IPS-18c (cell line): ENCODE results near the gene SIGLEC7.

Experiments
- H3K4me3 ChIP-seq: 2 replicates; pipeline ENCODE4 v1.7.0; 2013; ENCODE audit warnings: low read depth, mild to moderate bottlenecking, low read length, moderate library complexity; ENCODE audit not compliant: insufficient read depth
- H3K9me3 ChIP-seq: one replicate; pipeline ENCODE4 v1.6.1; 2013; ENCODE audit warnings: mild to moderate bottlenecking, low read length, moderate library complexity; ENCODE audit not compliant: control insufficient read depth, insufficient read depth

SIGLEC7 gene

GRCh38 chr19:51110666-51110971, 31.5 kb upstream of the SIGLEC7 start:
- no peak overlapping the region for H3K4me3 ChIP-seq
- no peaks in the 10 kb centered on the region for H3K9me3 ChIP-seq

GRCh38 chr19:51111606-51112005, 30.5 kb upstream of the SIGLEC7 start:
- no peak overlapping the region for H3K4me3 ChIP-seq
- no peaks in the 10 kb centered on the region for H3K9me3 ChIP-seq

GRCh38 chr19:51114087-51114729, 27.9 kb upstream of the SIGLEC7 start:
- no peaks in the 10 kb centered on the region for H3K9me3 ChIP-seq
- no peak overlapping the region for H3K4me3 ChIP-seq

GRCh38 chr19:51116736-51117286, 25.3 kb upstream of the SIGLEC7 start:
- H3K4me3 ChIP-seq = no peak overlapping the region
- H3K9me3 ChIP-seq = no peaks in the 10 kb centered on the region

- Histone ChIP-seq H3K4me3 (no peak overlapping the region), H3K9me3 (no peaks in the 10 kb centered on the region)
Measured at GRCh38 chr19:51119101-51119500, 23.0 kb upstream of the SIGLEC7 start.

- H3K9me3 ChIP-seq = no peaks in the 10 kb centered on the region
- H3K4me3 ChIP-seq = no peak overlapping the region
Measured at GRCh38 chr19:51119611-51120010, 22.5 kb upstream of the SIGLEC7 start.

- Histone ChIP-seq H3K4me3 (no peak overlapping the region), H3K9me3 (no peaks in the 10 kb centered on the region)
Measured at GRCh38 chr19:51120160-51120559, 21.9 kb upstream of the SIGLEC7 start.

GRCh38 chr19:51121257-51121656, 20.8 kb upstream of the SIGLEC7 start:
- Histone ChIP-seq H3K4me3 (no peak overlapping the region), H3K9me3 (no peaks in the 10 kb centered on the region)

- H3K9me3 ChIP-seq = no peaks in the 10 kb centered on the region
- H3K4me3 ChIP-seq = no peak overlapping the region
Measured at GRCh38 chr19:51122112-51122981, 19.8 kb upstream of the SIGLEC7 start.

GRCh38 chr19:51123381-51123800, 18.7 kb upstream of the SIGLEC7 start:
- no peaks in the 10 kb centered on the region for H3K9me3 ChIP-seq
- H3K4me3 ChIP-seq = no peak overlapping the region

- H3K4me3 ChIP-seq = no peak overlapping the region
- no peaks in the 10 kb centered on the region for H3K9me3 ChIP-seq
Measured at GRCh38 chr19:51123802-51124201, 18.3 kb upstream of the SIGLEC7 start.

GRCh38 chr19:51124216-51124615, 17.9 kb upstream of the SIGLEC7 start:
- H3K4me3 ChIP-seq = no peak overlapping the region
- H3K9me3 ChIP-seq = no peaks in the 10 kb centered on the region

- Histone ChIP-seq H3K9me3 (no peaks in the 10 kb centered on the region), H3K4me3 (no peak within 1 kb of the TSS)
Measured at GRCh38 chr19:51124729-51125128, 17.4 kb upstream of the SIGLEC7 start, which contains the start of gene SIGLEC9. Gene SIGLEC9 (plus strand): TSS chr19:51124906. CDS start chr19:51124975, 69 bp downstream.

GRCh38 chr19:51125421-51126075, 16.6 kb upstream of the SIGLEC7 start:
- Histone ChIP-seq H3K9me3 (no peaks in the 10 kb centered on the region), H3K4me3 (no peak overlapping the region)

GRCh38 chr19:51127032-51127431, 15.1 kb upstream of the SIGLEC7 start:
- H3K9me3 ChIP-seq = no peaks in the 10 kb centered on the region
- no peak overlapping the region; the same call in 1 of the 2 replicates for H3K4me3 ChIP-seq

GRCh38 chr19:51127755-51128154, 14.3 kb upstream of the SIGLEC7 start:
- Histone ChIP-seq H3K9me3 (no peaks in the 10 kb centered on the region), H3K4me3 (no peak overlapping the region)

- Histone ChIP-seq H3K9me3 (no peaks in the 10 kb centered on the region), H3K4me3 (no peak overlapping the region)
Measured at GRCh38 chr19:51128227-51128626, 13.9 kb upstream of the SIGLEC7 start.

GRCh38 chr19:51129716-51130115, 12.4 kb upstream of the SIGLEC7 start:
- no peak overlapping the region for H3K4me3 ChIP-seq

More at GRCh38 chr19:51129716-51130115, 12.4 kb upstream of the SIGLEC7 start:
- no peaks in the 10 kb centered on the region for H3K9me3 ChIP-seq
